Tibial artery (tissue), 4 donors: ENCODE measurements around the gene CAPN15.

Experiments used
- DNase-seq, 2 donors: peaks; one replicate each; pipeline ENCODE4 v3.0.0-alpha.2; 2019
- H3K27ac ChIP-seq, 2 donors: fragments of 200-600 bp; sonication (generic) in 1 of 2; 1 replicate in 1 of 2; 2 replicates in 1 of 2; pipeline ENCODE4 v1.5.1; 2018 to 2019; ENCODE audit warnings: mild to moderate bottlenecking in 1 of 2
- H3K27me3 ChIP-seq, 2 donors: fragments of 200-600 bp; sonication (generic) in 1 of 2; one replicate each; pipeline versions ENCODE4 v1.5.1 to v1.6.0; 2016 to 2019
- H3K36me3 ChIP-seq, 3 donors: fragments of 200-600 bp; sonication (generic) in 2 of 3; one replicate each; pipeline ENCODE4 v1.5.1; 2016 to 2019; ENCODE audit warnings: mild to moderate bottlenecking in 2 of 3
- H3K4me1 ChIP-seq, 4 donors: fragments of 200-600 bp; sonication (generic) in 2 of 4; 1 replicate in 3 of 4; 2 replicates in 1 of 4; pipeline ENCODE4 v1.5.1; 2016 to 2019
- H3K4me3 ChIP-seq, 2 donors: fragments of 200-600 bp; sonication (generic) in 1 of 2; 1 replicate in 1 of 2; 2 replicates in 1 of 2; pipeline ENCODE4 v1.5.1; 2018 to 2019; ENCODE audit warnings: mild to moderate bottlenecking in 2 of 2
- H3K9me3 ChIP-seq, 3 donors: fragments of 200-600 bp; sonication (generic) in 1 of 3; one replicate each; pipeline ENCODE4 v1.5.1; 2016 to 2019
- CTCF ChIP-seq, 2 experiments: fragments of 200-600 bp in 1 of 2; fragments of 450-650 bp in 1 of 2; IDR thresholded peaks; one replicate each; pipeline ENCODE4 v1.5.1; 2017 to 2019; ENCODE audit warnings: antibody characterized with exemption in 2 of 2, mild to moderate bottlenecking in 1 of 2, moderate library complexity in 1 of 2
- intact Hi-C: fragments of 100-400 bp; cut with DNase I; formaldehyde crosslinking; loops from one replicate; pipeline ENCODE4 v1.15.0; 2023; ENCODE audit warnings: low total_unique reads

The CAPN15 gene

GRCh38 chr16:537415-538335 is 10.2 kb downstream of the CAPN15 start:
- Histone ChIP-seq H3K4me1 (peaks cover 0 to 5% (median 0%) of the 10 kb centered on the region in 4 donors), H3K4me3 (no peak overlapping the region), H3K36me3 (peaks cover 0 to 62% (median 5%) of the 10 kb centered on the region in 3 donors), H3K9me3 (no peaks in the 10 kb centered on the region), H3K27me3 (no peaks in the 10 kb centered on the region), H3K27ac (no peak overlapping the region)
- intact Hi-C loops = no loop called here
- no peak for DNase-seq
- TF ChIP-seq CTCF (IDR thresholded peaks at IDR 0.05) = no peak

- Histone ChIP-seq H3K9me3 (no peaks in the 10 kb centered on the region), H3K4me1 (peaks cover 0 to 5% (median 0%) of the 10 kb centered on the region in 4 donors), H3K27ac (no peak overlapping the region), H3K36me3 (peaks cover 0 to 53% (median 5%) of the 10 kb centered on the region in 3 donors), H3K27me3 (no peaks in the 10 kb centered on the region), H3K4me3 (no peak overlapping the region)
- no peak for DNase-seq
- intact Hi-C loops = no loop called here
- TF ChIP-seq CTCF (IDR thresholded peaks at IDR 0.05) = no peak
Observed at GRCh38 chr16:539901-540530, 12.5 kb downstream of the CAPN15 start.

GRCh38 chr16:540645-541340 is 13.3 kb downstream of the CAPN15 start:
- DNase-seq = no peak

GRCh38 chr16:543301-544164 is 16.0 kb downstream of the CAPN15 start:
- H3K36me3 ChIP-seq = peaks cover 0 to 55% (median 11%) of the 10 kb centered on the region in 3 donors
- no peak for TF ChIP-seq CTCF (IDR thresholded peaks at IDR 0.05)
- no peaks in the 10 kb centered on the region for H3K4me1 ChIP-seq
- H3K27me3 ChIP-seq = no peaks in the 10 kb centered on the region
- no peak overlapping the region for H3K27ac ChIP-seq
- no peak overlapping the region for H3K4me3 ChIP-seq
- no peaks in the 10 kb centered on the region for H3K9me3 ChIP-seq
- intact Hi-C loops = no loop called here
- DNase-seq = no peak

More at GRCh38 chr16:540645-541340, 13.3 kb downstream of the CAPN15 start:
- TF ChIP-seq CTCF (IDR thresholded peaks at IDR 0.05) = no peak
- peaks cover 0 to 54% (median 5%) of the 10 kb centered on the region in 3 donors for H3K36me3 ChIP-seq
- H3K9me3 ChIP-seq = no peaks in the 10 kb centered on the region
- H3K27me3 ChIP-seq = no peaks in the 10 kb centered on the region
- H3K27ac ChIP-seq = no peak overlapping the region
- no peaks in the 10 kb centered on the region for H3K4me1 ChIP-seq
- no peak overlapping the region for H3K4me3 ChIP-seq
- intact Hi-C loops = no loop called here

- no peak for DNase-seq
- H3K4me3 ChIP-seq = no peak overlapping the region
- no peak overlapping the region for H3K27ac ChIP-seq
- H3K36me3 ChIP-seq = peaks cover 0 to 62% (median 21%) of the 10 kb centered on the region in 3 donors
- no peak for TF ChIP-seq CTCF (IDR thresholded peaks at IDR 0.05)
- H3K9me3 ChIP-seq = no peaks in the 10 kb centered on the region
- intact Hi-C loops = no loop called here
- H3K4me1 ChIP-seq = no peaks in the 10 kb centered on the region
- no peaks in the 10 kb centered on the region for H3K27me3 ChIP-seq
Observed at GRCh38 chr16:544517-544916, 17.0 kb downstream of the CAPN15 start.
